HG02763 (cell line): Measurements from ENCODE around the gene SLC10A7.
A peak's percentile ranks its signal among the peaks of the same experiment; 100 is the strongest.

Experiments used
- ATAC-seq: cut with Tn5 transposase; IDR thresholded peaks from one replicate; pipeline ENCODE4 v1.9.1; 2021; ENCODE audit warnings: mild to moderate bottlenecking, moderate library complexity; ENCODE audit not compliant: unreplicated experiment

Gene SLC10A7

GRCh38 chr4:146521541-146522097 is at the start of gene SLC10A7:
TSS of gene SLC10A7 (minus strand) at chr4:146521940. CDS start at chr4:146521717, 223 bp downstream.
- peak; percentile 87 for ATAC-seq

- ATAC-seq, result no peak
These were observed 45.7 kb upstream of the SLC10A7 start for GRCh38 chr4:146567396-146567795.

- ATAC-seq, result no peak
These were observed 42.8 kb upstream of the SLC10A7 start for GRCh38 chr4:146564492-146564891.

GRCh38 chr4:146550161-146550560 is 28.4 kb upstream of the SLC10A7 start:
- ATAC-seq, result no peak

GRCh38 chr4:146548443-146548842 is 26.7 kb upstream of the SLC10A7 start:
- ATAC-seq, result no peak

- no peak for ATAC-seq
These were observed 23.4 kb upstream of the SLC10A7 start for GRCh38 chr4:146545102-146545501.

DNA sequence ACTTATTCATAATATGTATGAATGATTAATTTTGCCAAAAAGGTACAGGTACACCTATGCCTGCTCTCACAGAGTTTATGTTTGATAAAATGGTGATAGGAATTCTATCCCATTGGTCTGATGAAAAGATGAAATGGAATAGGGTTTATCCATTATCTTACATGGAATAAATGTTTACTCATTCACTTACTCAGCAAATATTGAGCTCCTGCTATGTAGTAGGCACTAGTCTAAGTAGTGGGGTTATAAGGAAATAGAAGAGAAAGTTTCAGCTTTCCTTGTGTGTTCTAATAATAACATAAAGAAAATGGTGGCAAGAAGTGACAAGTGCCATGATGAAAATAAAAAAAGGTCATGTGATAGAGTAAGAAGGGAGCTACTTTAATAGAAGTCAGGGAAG is 12.4 kb upstream of the SLC10A7 start:
- no peak for ATAC-seq

- no peak for ATAC-seq
These were observed 4.0 kb upstream of the SLC10A7 start for GRCh38 chr4:146525754-146526153.

GRCh38 chr4:146524663-146525062 is 2.9 kb upstream of the SLC10A7 start:
- no peak for ATAC-seq

- ATAC-seq, result peak; percentile 23
These were observed 1.1 kb upstream of the SLC10A7 start for GRCh38 chr4:146522869-146523205.

DNA sequence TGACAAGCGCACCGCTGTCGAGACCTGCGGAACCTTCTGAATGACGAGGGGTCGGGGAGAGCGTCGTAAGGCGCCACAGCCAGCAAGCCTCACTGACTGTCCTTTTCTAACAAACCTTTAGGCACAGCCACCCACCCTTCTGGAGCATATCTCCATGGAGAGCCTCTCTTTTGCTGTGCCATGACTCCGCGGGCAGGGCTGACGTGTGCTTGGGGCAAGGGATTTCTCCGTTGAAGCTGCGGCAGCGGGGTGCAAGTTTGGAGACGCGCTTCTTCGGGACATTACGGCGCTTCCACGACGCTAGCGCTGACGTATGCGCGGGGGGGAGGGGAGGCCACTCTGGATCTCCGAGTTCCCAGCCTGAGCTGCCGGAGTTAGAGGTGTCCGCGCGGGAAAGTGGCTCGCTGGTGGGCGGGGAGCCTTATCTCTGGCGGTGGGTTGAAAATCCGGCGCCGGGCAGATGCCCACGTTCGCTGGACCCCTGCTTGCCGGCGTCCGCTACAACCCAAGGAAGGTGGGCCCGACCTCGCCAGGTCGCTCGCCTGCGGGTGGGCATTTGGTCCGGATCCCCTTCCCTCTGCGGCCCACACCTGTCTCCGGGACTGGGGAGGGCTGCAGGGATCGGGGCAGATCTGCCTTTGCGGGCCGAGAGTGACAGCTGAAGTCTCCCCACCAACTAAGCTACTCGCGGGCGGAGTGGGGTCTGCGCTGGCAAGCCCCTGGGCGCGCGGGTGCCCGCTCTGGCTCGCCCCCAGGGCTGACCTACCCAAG is 543 bp upstream of the SLC10A7 start:
- ATAC-seq, result peak; percentile 72

DNA sequence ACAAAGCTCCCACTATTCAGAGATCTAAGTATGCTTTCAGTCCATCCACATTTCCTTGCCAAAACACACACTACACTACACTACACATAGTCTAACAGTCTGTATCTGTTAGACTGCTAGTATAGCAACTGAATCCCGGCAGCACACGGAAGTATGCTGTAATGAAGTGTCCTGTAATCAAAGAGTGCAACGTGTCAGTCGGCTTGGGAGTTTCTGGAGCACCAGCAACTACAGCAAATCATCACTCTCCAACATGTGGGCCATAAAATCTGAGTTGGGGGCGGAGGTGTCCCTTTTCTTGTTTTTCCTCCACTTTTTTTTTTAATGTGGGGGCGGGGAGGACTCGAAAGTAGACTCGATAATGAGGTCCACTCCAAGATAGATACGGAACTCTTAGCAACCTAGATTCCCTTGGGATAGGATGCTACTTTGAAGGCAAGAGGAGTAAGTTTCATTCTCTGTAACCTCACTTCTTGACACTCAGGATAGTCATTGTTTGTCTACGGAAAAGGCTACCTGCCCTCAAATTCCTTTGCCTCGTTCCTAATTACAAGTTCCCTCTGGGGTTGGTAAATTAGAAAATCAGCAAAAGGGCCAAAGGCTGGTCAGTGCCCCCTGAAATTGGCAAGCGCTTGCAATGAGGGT is 722 bp downstream of the SLC10A7 start:
- ATAC-seq, result peak; percentile 34

- no peak for ATAC-seq
These were observed 6.9 kb downstream of the SLC10A7 start for GRCh38 chr4:146514651-146515357.

DNA sequence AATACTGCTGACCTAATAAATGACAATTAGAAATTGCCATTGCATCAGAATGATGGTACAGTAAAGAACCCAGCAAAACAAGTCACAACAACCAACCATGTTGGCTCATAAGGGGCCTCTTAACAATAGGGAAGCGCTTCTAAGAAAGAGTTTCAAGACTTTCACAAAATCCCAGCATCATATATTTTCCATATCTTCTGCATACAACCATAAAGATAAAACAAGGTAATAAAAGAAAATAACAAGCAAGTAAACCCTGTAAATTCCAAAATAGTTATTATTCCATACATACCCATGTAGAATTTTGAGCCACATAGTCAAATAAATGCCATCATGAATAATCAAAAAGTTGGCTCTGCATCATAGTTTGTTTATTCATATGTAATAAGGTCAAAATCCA is 8.2 kb downstream of the SLC10A7 start:
- no peak for ATAC-seq

- no peak for ATAC-seq
These were observed 10.4 kb downstream of the SLC10A7 start for GRCh38 chr4:146511381-146511780.

- ATAC-seq, result no peak
These were observed 10.8 kb downstream of the SLC10A7 start for GRCh38 chr4:146510942-146511341.

GRCh38 chr4:146508229-146508939 is 13.4 kb downstream of the SLC10A7 start:
- no peak for ATAC-seq

DNA sequence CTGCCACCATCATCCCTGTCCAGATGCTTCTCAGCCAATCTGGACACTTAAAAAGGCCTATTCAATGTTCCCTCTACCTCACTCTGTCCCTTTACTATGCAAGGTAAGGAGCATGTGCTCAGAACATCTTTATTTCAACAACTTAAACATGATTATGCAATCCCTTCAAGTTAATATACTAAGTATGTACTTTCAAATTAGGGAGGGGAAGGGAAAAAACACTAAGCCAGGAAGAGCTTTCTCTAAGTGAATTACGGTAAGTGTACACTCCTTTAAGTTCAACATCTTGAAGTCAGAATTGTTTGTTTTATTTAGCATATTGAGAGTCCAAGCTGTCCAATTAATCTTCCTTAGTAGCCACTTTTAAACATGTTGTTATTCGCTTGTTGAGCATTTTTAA is 14.1 kb downstream of the SLC10A7 start:
- no peak for ATAC-seq

- ATAC-seq, result no peak
These were observed 15.5 kb downstream of the SLC10A7 start for GRCh38 chr4:146506272-146506671.

DNA sequence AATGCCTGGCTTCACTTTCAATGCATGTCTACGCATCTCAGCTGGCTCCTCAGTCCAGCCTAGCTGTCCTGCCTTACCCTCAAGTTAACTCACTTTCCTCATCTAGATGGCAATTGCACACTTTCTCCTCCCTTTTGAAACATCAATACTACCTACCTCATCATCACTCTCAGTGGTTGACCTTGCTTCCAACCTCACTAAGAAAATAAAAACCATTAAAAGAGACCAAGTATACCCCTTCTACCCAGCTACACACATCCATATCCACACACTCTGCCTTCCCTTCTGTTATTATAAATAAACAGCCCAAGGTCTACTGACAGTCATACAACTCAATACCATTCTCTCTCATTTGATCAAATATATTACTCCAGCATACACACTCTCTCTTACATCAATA is 21.5 kb downstream of the SLC10A7 start:
- no peak for ATAC-seq

DNA sequence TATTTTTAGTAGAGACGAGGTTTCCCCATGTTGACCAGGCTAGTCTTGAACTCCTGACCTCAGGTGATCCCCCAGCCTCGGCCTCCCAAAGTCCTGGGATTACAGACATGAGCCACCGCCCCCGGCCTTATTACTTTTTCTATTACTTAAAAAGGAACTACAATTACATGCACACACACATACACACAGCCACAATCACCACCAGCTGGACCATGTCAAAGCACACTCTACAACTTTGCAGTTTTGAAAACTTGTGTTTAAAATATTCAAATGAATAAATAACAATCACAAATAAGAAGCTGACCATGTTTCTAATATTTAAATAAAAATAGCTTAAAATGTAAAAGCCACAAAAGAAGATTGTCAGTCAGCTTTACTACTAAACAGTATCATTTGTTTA is 23.4 kb downstream of the SLC10A7 start:
- ATAC-seq, result no peak
